A673 (cell line): Measurements from ENCODE around the gene ADAD2. TPM values are rescaled to one million over a fixed set of nuclear protein-coding genes. Genes with fewer than 3 reads are reported as not detected.
A peak's percentile ranks its signal among the peaks of the same experiment; 100 is the strongest.

Experiments
- BruUV-seq: library from RNA; stranded (reverse); fragments of 400-500 nt; replicated peaks from 2 replicates; lab custom pipeline; 2021; lab: Mats Ljungman, UMichigan
- CTCF ChIA-PET: fragments of 300-600 bp; sonication (Branson Sonifier 250); formaldehyde crosslinking; loops from one replicate; lab custom pipeline; 2022; ENCODE audit warnings: antibody characterized with exemption; lab: Charles Lee
- POLR2A ChIA-PET: fragments of 300-600 bp; sonication (Branson Sonifier 250); formaldehyde crosslinking; loops from one replicate; lab custom pipeline; 2022; ENCODE audit warnings: antibody characterized with exemption; ENCODE audit not compliant: low non-redundant PET; lab: Charles Lee
- DNase-seq: peaks from one replicate; pipeline ENCODE4 v3.0.0-alpha.2; 2015; ENCODE audit warnings: low spot score
- H3K27ac ChIP-seq: fragments of 200-600 bp; sonication (generic); 2 replicates; pipeline ENCODE4 v1.5.1; 2016; ENCODE audit warnings: mixed run types, low read depth, mild to moderate bottlenecking, mixed read lengths, antibody characterized with exemption, low read length; ENCODE audit not compliant: poor library complexity, severe bottlenecking
- H3K27me3 ChIP-seq: fragments of 200-600 bp; sonication (generic); replicated peaks from 2 replicates; pipeline ENCODE4 v1.6.1; 2017; ENCODE audit warnings: mixed run types, low read depth, mild to moderate bottlenecking, mixed read lengths, antibody characterized with exemption, low read length; ENCODE audit not compliant: insufficient read depth, poor library complexity
- H3K36me3 ChIP-seq: fragments of 200-600 bp; sonication (generic); 2 replicates; pipeline ENCODE4 v1.6.1; 2016; ENCODE audit warnings: mixed run types, mild to moderate bottlenecking, mixed read lengths, antibody characterized with exemption, low read length; ENCODE audit not compliant: insufficient read depth, poor library complexity, severe bottlenecking
- H3K4me1 ChIP-seq: fragments of 200-600 bp; sonication (generic); 2 replicates; pipeline ENCODE4 v1.6.1; 2017; ENCODE audit warnings: mixed run types, mild to moderate bottlenecking, mixed read lengths, antibody characterized with exemption, low read length; ENCODE audit not compliant: insufficient read depth, poor library complexity, severe bottlenecking
- H3K4me3 ChIP-seq: fragments of 200-600 bp; sonication (generic); 2 replicates; pipeline ENCODE4 v1.5.1; 2016; ENCODE audit warnings: low read depth, mixed run types, mild to moderate bottlenecking, mixed read lengths, low read length; ENCODE audit not compliant: poor library complexity, severe bottlenecking
- H3K9me3 ChIP-seq: fragments of 200-600 bp; sonication (generic); 2 replicates; pipeline ENCODE4 v1.6.1; 2016; ENCODE audit warnings: mixed run types, low read depth, mild to moderate bottlenecking, mixed read lengths, antibody characterized with exemption, low read length; ENCODE audit not compliant: poor library complexity, severe bottlenecking
- EZH2 ChIP-seq: fragments of 200-600 bp; sonication (generic); IDR thresholded peaks from 2 replicates; pipeline ENCODE4 v1.6.1; 2017; ENCODE audit warnings: borderline replicate concordance, low read depth, mild to moderate bottlenecking, mixed read lengths, antibody characterized with exemption, low read length; ENCODE audit not compliant: poor library complexity, severe bottlenecking
- intact Hi-C: fragments of 100-400 bp; cut with micrococcal nuclease; formaldehyde crosslinking; loops from one replicate; pipeline ENCODE4 v1.10.0; 2022; ENCODE audit not compliant: unreplicated experiment
- total RNA-seq: library from RNA; stranded (reverse); gene quantifications from 2 replicates; pipeline ENCODE4 v1.2.3, GENCODE V29; 2021
- TF ChIP-seq, protein P1 (sequence below): fragments of 300-800, 200-600 bp; sonication (generic); conservative IDR thresholded peaks from 2 replicates; pipeline ENCODE4 v1.5.1; 2017; ENCODE audit warnings: low read depth, mild to moderate bottlenecking, antibody characterized with exemption, low read length, moderate library complexity, mixed read lengths

ADAD2 gene
- total RNA-seq, 1 experiment from 2014 or later, result not detected

- Histone ChIP-seq H3K4me1 (no peaks in the 10 kb centered on the region), H3K27me3 (peaks cover 16% of the 10 kb centered on the region), H3K4me3 (peak overlapping the region; percentile 81), H3K27ac (peak overlapping the region; percentile 86), H3K36me3 (no peaks in the 10 kb centered on the region), H3K9me3 (no peaks in the 10 kb centered on the region)
- BruUV-seq, result no TSS peak
- TF ChIP-seq, protein P1, sequence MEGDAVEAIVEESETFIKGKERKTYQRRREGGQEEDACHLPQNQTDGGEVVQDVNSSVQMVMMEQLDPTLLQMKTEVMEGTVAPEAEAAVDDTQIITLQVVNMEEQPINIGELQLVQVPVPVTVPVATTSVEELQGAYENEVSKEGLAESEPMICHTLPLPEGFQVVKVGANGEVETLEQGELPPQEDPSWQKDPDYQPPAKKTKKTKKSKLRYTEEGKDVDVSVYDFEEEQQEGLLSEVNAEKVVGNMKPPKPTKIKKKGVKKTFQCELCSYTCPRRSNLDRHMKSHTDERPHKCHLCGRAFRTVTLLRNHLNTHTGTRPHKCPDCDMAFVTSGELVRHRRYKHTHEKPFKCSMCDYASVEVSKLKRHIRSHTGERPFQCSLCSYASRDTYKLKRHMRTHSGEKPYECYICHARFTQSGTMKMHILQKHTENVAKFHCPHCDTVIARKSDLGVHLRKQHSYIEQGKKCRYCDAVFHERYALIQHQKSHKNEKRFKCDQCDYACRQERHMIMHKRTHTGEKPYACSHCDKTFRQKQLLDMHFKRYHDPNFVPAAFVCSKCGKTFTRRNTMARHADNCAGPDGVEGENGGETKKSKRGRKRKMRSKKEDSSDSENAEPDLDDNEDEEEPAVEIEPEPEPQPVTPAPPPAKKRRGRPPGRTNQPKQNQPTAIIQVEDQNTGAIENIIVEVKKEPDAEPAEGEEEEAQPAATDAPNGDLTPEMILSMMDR, result peak; percentile 34; the same call in 1 of the 2 replicates
- TF ChIP-seq EZH2, result no peak
- peak; percentile 35 for DNase-seq
- POLR2A ChIA-PET, result no interaction called here
- CTCF ChIA-PET, result no interaction called here
- intact Hi-C loops, result no loop called here
Observed at GRCh38 chr16:84144209-84144858, 46.6 kb upstream of the ADAD2 start.

GRCh38 chr16:84144859-84145639, 45.9 kb upstream of the ADAD2 start, which contains the start of the genes DNAAF1 and HSDL1:
Gene DNAAF1 (plus strand): TSS chr16:84145308. CDS start chr16:84145441, 133 bp downstream.
Gene HSDL1 (minus strand): TSS chr16:84145177. CDS start chr16:84131321, 13,856 bp downstream.
- CTCF ChIA-PET, result no interaction called here
- intact Hi-C loops, result no loop called here
- no peaks in the 10 kb centered on the region for H3K9me3 ChIP-seq
- BruUV-seq, result no TSS peak
- DNase-seq, result peak; percentile 91
- POLR2A ChIA-PET, result no interaction called here
- H3K4me1 ChIP-seq, result no peaks in the 10 kb centered on the region
- TF ChIP-seq EZH2, result no peak
- TF ChIP-seq, protein P1, result no peak
- H3K27ac ChIP-seq, result peak within 1 kb of the TSS; percentile 86
- peaks cover 16% of the 10 kb centered on the region for H3K27me3 ChIP-seq
- no peaks in the 10 kb centered on the region for H3K36me3 ChIP-seq
- peak within 1 kb of the TSS; percentile 81 for H3K4me3 ChIP-seq

- Histone ChIP-seq H3K27ac (no peak overlapping the region), H3K36me3 (no peaks in the 10 kb centered on the region), H3K9me3 (no peaks in the 10 kb centered on the region), H3K4me3 (no peak overlapping the region), H3K4me1 (no peaks in the 10 kb centered on the region), H3K27me3 (peaks cover 16% of the 10 kb centered on the region)
- intact Hi-C loops, result no loop called here
- CTCF ChIA-PET, result no interaction called here
- DNase-seq, result no peak
- POLR2A ChIA-PET, result no interaction called here
- BruUV-seq, result no TSS peak
- TF ChIP-seq, protein P1, result no peak
- TF ChIP-seq EZH2, result no peak
Observed at GRCh38 chr16:84150926-84151325, 40.0 kb upstream of the ADAD2 start.
